Subcutaneous adipose tissue (tissue), 4 donors: ENCODE results near the gene ARL16. TPM values are rescaled to one million over a fixed set of nuclear protein-coding genes. Genes with fewer than 3 reads are reported as not detected.

Source experiments
- CTCF ChIP-seq: fragments of 450-650 bp; IDR thresholded peaks from one replicate; pipeline ENCODE4 v1.5.1; 2016; ENCODE audit warnings: low read depth, mild to moderate bottlenecking, control low read depth, antibody characterized with exemption, moderate library complexity
- total RNA-seq, 4 donors: library from RNA; depleted of rRNA; stranded (reverse); fragments of >200 nt; gene quantifications; one replicate each; pipeline ENCODE4 v1.1.0, GENCODE V29; 2016

ARL16 gene
- total RNA-seq, 4 donors from 2014 or later: 13.2 to 40.3 (median 36.4) TPM

GRCh38 chr17:81650951-81651350 is 32.6 kb downstream of the ARL16 start:
- no peak for TF ChIP-seq CTCF

- no peak for TF ChIP-seq CTCF
These were observed 34.9 kb downstream of the ARL16 start for GRCh38 chr17:81648707-81649085.

GRCh38 chr17:81648013-81648706 is 35.4 kb downstream of the ARL16 start:
- TF ChIP-seq CTCF: no peak

GRCh38 chr17:81647640-81648012 is 36.0 kb downstream of the ARL16 start:
- no peak for TF ChIP-seq CTCF

GRCh38 chr17:81646869-81647600 is 36.6 kb downstream of the ARL16 start:
- no peak for TF ChIP-seq CTCF

GRCh38 chr17:81644976-81645952 is 38.3 kb downstream of the ARL16 start:
- TF ChIP-seq CTCF: no peak

- no peak for TF ChIP-seq CTCF
These were observed 39.1 kb downstream of the ARL16 start for GRCh38 chr17:81644496-81644895.
